BJ (cell line): Measurements from ENCODE around the gene GTSE1. TPM values are rescaled to one million over a fixed set of nuclear protein-coding genes. Genes with fewer than 3 reads are reported as not detected.

ENCODE experiments used
- CTCF ChIA-PET: fragments of 350-600 bp; formaldehyde crosslinking; extraction: SDS; loops from one replicate; lab custom pipeline; 2021; ENCODE audit warnings: antibody characterized with exemption, inconsistent platforms; lab: Yijun Ruan, JAX
- POLR2A ChIA-PET: fragments of 300-600 bp; sonication (Branson Sonifier 250); formaldehyde crosslinking; extraction: SDS; loops from one replicate; lab custom pipeline; 2021; ENCODE audit warnings: antibody characterized with exemption; lab: Charles Lee
- DNase-seq: peaks from one replicate; pipeline ENCODE4 v3.0.0-alpha.2; 2011; ENCODE audit warnings: low read depth
- H3K27me3 ChIP-seq: 2 replicates; pipeline ENCODE4 v1.6.0; 2011; ENCODE audit warnings: low read length; ENCODE audit not compliant: control insufficient read depth, insufficient read depth
- H3K36me3 ChIP-seq: 2 replicates; pipeline ENCODE4 v1.5.1; 2011; ENCODE audit warnings: low read length; ENCODE audit not compliant: control insufficient read depth, insufficient read depth
- H3K4me3 ChIP-seq: 2 replicates; pipeline ENCODE4 v1.5.1; 2011; ENCODE audit warnings: low read depth, mild to moderate bottlenecking, control low read depth, low read length
- polyA plus RNA-seq: library from polyadenylated mRNA; depleted of rRNA; stranded (reverse); fragments of >200 nt; gene quantifications from 2 replicates; pipeline ENCODE4 v1.2.3, GENCODE V29; 2011
- TF ChIP-seq, protein P1 (sequence below): IDR thresholded peaks from 2 replicates; pipeline ENCODE4 v1.5.1; 2011; ENCODE audit warnings: low read depth, mild to moderate bottlenecking, control low read depth, inconsistent platforms, low read length, moderate library complexity; ENCODE audit not compliant: insufficient read depth

Gene GTSE1
- polyA plus RNA-seq, 1 experiment: 12.2 TPM

DNA sequence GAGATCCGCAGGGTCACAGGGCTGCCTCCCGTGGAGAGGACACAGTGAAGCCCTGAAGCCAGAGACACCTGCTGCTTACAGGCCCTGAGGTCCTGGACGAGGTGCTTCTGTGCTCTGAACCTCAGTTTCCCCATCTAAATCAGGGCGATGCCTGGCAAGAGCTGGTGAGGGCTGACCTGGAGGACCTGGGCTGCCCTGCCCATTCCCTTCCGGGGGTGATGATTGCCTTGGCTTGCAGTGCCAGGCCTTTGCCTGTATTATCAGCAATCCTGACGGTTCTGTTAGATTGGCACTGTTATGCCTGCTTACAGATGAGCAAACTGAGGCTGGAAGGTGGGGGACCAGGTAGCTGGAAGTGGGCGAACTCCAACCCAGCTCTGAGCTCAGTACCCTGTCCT is 7.8 kb upstream of the GTSE1 start:
- H3K27me3 ChIP-seq: no peaks in the 10 kb centered on the region
- no peak overlapping the region for H3K4me3 ChIP-seq
- ChIA-PET CTCF (interaction anchor here (1.0 kb wide), 1 partner anchor 167 kb away, joined by 3 read pairs; no protein-coding TSS in a partner anchor), POLR2A (no interaction called here)
- H3K36me3 ChIP-seq: peaks cover 29% of the 10 kb centered on the region
- no peak for DNase-seq
- TF ChIP-seq, protein P1, sequence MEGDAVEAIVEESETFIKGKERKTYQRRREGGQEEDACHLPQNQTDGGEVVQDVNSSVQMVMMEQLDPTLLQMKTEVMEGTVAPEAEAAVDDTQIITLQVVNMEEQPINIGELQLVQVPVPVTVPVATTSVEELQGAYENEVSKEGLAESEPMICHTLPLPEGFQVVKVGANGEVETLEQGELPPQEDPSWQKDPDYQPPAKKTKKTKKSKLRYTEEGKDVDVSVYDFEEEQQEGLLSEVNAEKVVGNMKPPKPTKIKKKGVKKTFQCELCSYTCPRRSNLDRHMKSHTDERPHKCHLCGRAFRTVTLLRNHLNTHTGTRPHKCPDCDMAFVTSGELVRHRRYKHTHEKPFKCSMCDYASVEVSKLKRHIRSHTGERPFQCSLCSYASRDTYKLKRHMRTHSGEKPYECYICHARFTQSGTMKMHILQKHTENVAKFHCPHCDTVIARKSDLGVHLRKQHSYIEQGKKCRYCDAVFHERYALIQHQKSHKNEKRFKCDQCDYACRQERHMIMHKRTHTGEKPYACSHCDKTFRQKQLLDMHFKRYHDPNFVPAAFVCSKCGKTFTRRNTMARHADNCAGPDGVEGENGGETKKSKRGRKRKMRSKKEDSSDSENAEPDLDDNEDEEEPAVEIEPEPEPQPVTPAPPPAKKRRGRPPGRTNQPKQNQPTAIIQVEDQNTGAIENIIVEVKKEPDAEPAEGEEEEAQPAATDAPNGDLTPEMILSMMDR: no peak

DNA sequence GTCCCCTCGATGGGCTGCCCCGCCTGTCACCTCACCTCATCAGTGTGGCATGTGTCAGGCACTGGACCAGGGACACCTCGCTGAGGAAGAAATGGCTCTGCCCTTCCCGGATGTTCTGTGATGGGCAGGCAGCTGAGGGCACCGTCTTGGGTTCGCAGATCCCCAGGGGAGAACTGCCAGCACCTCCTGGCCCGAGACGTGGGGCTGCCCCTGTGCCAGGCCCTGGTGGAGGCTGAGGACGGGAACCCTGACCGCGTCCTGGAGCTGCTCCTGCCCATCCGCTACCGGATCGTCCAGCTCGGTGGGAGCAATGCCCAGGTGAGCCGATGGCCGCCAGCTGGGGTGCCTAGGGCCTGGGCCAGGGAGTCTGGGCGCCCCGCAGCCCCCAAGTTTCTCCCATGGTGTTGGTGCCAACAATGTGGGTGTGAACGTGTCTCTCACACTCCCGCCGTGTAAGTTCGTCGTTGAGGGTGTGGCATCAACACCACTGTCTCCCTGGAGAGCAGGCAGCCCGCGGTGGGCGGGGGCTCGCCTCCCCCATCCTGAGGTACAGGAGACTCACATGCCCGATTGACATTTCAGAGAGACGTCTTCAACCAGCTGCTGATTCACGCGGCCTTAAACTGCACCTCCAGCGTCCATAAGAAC is 7.3 kb upstream of the GTSE1 start:
- Histone ChIP-seq H3K27me3 (no peaks in the 10 kb centered on the region), H3K4me3 (no peak overlapping the region), H3K36me3 (peaks cover 26% of the 10 kb centered on the region)
- no peak for DNase-seq
- TF ChIP-seq, protein P1: no peak
- ChIA-PET CTCF (interaction anchor here (1.0 kb wide), 1 partner anchor 167 kb away, joined by 3 read pairs; no protein-coding TSS in a partner anchor), POLR2A (no interaction called here)

DNA sequence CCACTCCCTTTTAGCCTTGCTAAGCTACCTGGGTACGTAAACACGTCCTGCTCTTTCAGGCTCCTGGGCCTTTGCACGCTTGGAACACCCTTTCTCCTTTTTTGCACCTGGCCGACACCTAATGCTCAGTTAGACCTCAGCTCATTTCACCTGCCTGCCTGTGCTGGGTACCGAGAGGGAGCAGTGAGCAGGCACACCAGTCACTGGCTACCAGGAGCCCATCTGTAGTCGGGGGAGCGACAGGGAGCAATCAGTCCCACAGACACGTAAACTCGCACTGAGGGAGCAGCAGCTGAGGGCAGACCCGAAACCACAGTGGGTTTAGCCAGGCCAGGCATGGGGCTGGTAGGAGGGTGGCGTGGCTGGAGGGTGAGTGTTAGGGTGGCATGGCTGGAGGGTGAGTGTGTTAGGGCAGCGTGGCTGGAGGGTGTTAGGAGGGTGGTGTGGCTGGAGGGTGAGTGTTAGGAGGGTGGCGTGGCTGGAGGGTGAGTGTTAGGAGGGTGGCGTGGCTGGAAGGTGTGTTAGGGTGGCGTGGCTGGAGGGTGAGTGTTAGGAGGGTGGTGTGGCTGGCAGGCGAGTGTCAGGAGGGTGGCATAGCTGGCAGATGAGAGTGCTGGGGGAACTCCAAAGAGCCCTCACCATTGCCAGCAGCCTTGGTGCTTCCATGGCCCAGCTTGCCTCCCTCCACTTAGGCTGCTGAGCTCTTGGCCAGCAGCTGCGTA is 6.4 kb upstream of the GTSE1 start:
- ChIA-PET POLR2A (no interaction called here), CTCF (interaction anchor here (1.3 kb wide), 1 partner anchor 168 kb away, joined by 4 read pairs; no protein-coding TSS in a partner anchor)
- no peak overlapping the region for H3K4me3 ChIP-seq
- no peak for DNase-seq
- no peaks in the 10 kb centered on the region for H3K27me3 ChIP-seq
- peaks cover 23% of the 10 kb centered on the region for H3K36me3 ChIP-seq
- TF ChIP-seq, protein P1: no peak

DNA sequence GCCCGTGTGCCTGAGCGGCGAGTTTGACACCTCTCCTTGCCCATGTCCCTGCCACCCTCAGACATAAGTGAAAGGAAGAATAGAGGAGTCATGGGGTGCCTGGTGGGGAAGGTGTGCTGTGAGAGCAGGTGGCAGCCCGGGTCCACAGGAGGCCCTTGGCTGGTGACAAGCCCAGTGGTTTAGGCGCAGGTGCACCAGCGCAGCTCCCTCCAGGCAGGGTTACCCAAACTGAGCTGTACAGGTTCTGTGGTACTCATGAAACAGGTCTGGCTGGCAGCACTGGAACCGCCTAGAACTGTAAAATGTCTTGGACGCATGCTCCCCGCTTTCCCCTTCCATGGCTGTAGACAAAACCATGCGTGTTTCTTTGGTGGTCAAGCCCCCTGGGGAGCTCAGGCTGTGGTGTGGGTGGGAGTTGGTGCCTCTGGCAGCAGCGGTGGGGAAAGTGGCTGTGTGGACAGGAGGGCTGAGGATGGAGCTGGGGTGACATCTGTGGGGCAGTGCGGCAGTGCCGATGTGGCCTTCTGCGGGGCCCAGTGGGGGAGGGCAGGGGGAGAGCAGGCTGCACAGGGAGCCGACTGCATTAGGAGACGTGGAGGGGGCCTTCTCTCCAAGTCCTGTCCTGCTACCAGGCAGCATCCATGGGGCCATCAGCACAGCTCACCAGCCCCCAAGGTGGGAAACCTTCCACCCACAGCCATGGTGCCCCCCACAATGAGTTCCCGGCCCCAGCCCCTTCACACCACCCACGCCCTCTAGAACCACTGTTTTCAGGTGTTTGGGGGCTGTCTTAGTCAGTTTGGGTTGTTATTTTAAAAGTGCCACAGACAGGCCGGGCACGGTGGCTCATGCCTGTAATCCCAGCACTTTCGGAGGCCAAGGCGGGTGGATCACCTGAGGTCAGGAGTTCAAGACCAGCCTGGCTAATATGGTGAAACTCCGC is 5.6 kb upstream of the GTSE1 start:
- Histone ChIP-seq H3K27me3 (no peaks in the 10 kb centered on the region), H3K4me3 (no peak overlapping the region), H3K36me3 (peaks cover 22% of the 10 kb centered on the region)
- POLR2A ChIA-PET: no interaction called here
- no peak for DNase-seq
- TF ChIP-seq, protein P1: no peak
- CTCF ChIA-PET: interaction anchor here (1.3 kb wide), 1 partner anchor 169 kb away, joined by 4 read pairs; no protein-coding TSS in a partner anchor

DNA sequence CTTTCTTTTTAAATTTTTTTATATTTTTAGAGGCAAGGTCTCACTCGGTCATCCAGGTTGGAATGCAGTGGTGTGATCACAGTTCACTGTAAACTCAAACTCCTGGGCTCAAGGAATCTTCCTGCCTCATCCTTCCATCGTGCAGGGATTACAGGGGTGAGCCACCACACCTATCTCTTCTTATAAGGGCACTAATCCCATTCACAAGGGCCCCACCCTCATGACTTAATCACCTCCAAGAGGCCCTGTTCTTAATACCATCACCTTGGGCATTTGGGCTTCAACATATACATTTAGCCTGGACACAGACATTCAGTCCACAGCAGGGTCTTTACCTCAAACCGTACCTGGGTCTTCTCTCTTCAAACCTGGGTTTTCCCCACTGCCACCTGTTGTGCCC is 4.5 kb upstream of the GTSE1 start:
- no peak overlapping the region for H3K4me3 ChIP-seq
- no peaks in the 10 kb centered on the region for H3K27me3 ChIP-seq
- H3K36me3 ChIP-seq: peaks cover 17% of the 10 kb centered on the region
- POLR2A ChIA-PET: no interaction called here
- DNase-seq: no peak
- TF ChIP-seq, protein P1: no peak
- CTCF ChIA-PET: no interaction called here
